ENCODE results near the gene HDHD5. TPM values are rescaled to one million over a fixed set of nuclear protein-coding genes. Genes with fewer than 3 reads are reported as not detected.

The HDHD5 gene
- total and polyA plus RNA-seq, 2 of the 13 experiments (the other 11 are each of a cell fraction or from before 2014, with no cell fraction given), result not detected

DNA sequence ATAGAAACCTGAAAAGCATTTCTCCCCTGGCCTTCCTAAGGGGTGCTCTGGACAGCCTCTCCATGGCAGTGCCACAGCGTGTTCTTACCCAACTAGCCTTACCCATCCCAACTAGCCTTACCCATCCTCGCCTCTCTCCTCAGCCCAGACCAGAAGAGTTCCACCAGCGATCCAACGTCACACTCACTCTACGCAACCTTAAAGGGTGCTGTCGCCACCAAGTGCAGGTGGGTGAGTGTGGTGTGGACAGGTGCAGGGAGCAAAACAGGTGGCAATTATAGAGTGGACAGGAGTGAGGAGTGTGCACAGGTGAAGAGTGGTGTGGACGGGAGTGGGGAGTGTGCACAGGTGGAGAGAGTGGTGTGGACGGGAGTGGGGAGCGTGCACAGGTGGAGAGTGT, 55.7 kb downstream of the HDHD5 start:
- Histone ChIP-seq H3K4me1 (ENCODE audit: insufficient read depth, low read length) (no peaks in the 10 kb centered on the region), H3K9me3 (ENCODE audit: low read length) (no peaks in the 10 kb centered on the region), H3K4me3 (replicated peaks in 1 of 3; ENCODE audit: insufficient read depth in 1 of 3, low read depth in 2 of 3, low read length in 3 of 3) (no peak overlapping the region), H3K27me3 (ENCODE audit: control insufficient read depth in 1 of 2, insufficient read depth in 2 of 2, low read length in 2 of 2) (no peaks in the 10 kb centered on the region), H4K20me1 (ENCODE audit: insufficient read depth, low read length) (no peaks in the 10 kb centered on the region), H3K79me2 (ENCODE audit: insufficient read depth, low read length) (no peaks in the 10 kb centered on the region), H3K4me2 (ENCODE audit: low read depth, low read length) (no peak overlapping the region), H3K36me3 (replicated peaks in 1 of 2; ENCODE audit: control insufficient read depth in 1 of 2, insufficient read depth in 2 of 2, low read length in 2 of 2) (peaks cover 3 to 26% of the 10 kb centered on the region in 2 experiments; a peak in 3 of 5 replicates), H3K9ac (ENCODE audit: insufficient read depth, low read depth, low read length) (no peak overlapping the region), H2AFZ (ENCODE audit: low read length) (no peak overlapping the region), H3K27ac (ENCODE audit: extremely low read length, insufficient read depth, low read length) (no peak overlapping the region)
- no peak for ATAC-seq
- intact Hi-C loops (cut with micrococcal nuclease; ENCODE audit: unreplicated experiment) (no loop called here), in situ Hi-C loops (cut with HindIII; ENCODE audit: extremely low pct_ligation_motif_present, low pct_unique_long_range_greater_than_20kb) (no loop called here)
- 98% methylated on average over 9 of the region's 9 CpGs for WGBS (ENCODE audit: low lambda C conversion rate)
- POLR2A ChIA-PET, result no interaction called here
- CTCF ChIA-PET (ENCODE audit: low intra/inter-chr PET ratio, low total read pairs), result no interaction called here
- FAIRE-seq, result no peak
- no TSS peak for BruUV-seq (replicated peaks)
- TF ChIP-seq SRY (CRISPR knock-in tag; IDR thresholded peaks at IDR 0.05) (no peak), ATF3 (CRISPR knock-in tag; IDR thresholded peaks at IDR 0.05) (no peak), PCBP2 (optimal IDR thresholded peaks at IDR 0.05; ENCODE audit: low read depth, low read length, poor library complexity, severe bottlenecking) (no peak), ZNF746 (CRISPR knock-in tag; IDR thresholded peaks at IDR 0.05) (no peak), SP1 (IDR thresholded peaks at IDR 0.05) (no peak), SP1 (CRISPR knock-in tag; IDR thresholded peaks at IDR 0.05) (no peak), ZKSCAN8 (CRISPR knock-in tag; IDR thresholded peaks at IDR 0.05; ENCODE audit: borderline replicate concordance) (no peak), SP140L (CRISPR knock-in tag; IDR thresholded peaks at IDR 0.05; ENCODE audit: borderline replicate concordance) (no peak), ZNF124 (CRISPR knock-in tag; IDR thresholded peaks at IDR 0.05) (no peak), ESRRA (CRISPR knock-in tag; IDR thresholded peaks at IDR 0.05; ENCODE audit: low read depth) (no peak), TFDP2 (CRISPR knock-in tag; IDR thresholded peaks at IDR 0.05) (no peak), GPN1 (CRISPR knock-in tag; IDR thresholded peaks at IDR 0.05; ENCODE audit: borderline replicate concordance) (no peak), DNMT1 (CRISPR knock-in tag; IDR thresholded peaks at IDR 0.05) (no peak)
- TF ChIP-seq, protein P1, sequence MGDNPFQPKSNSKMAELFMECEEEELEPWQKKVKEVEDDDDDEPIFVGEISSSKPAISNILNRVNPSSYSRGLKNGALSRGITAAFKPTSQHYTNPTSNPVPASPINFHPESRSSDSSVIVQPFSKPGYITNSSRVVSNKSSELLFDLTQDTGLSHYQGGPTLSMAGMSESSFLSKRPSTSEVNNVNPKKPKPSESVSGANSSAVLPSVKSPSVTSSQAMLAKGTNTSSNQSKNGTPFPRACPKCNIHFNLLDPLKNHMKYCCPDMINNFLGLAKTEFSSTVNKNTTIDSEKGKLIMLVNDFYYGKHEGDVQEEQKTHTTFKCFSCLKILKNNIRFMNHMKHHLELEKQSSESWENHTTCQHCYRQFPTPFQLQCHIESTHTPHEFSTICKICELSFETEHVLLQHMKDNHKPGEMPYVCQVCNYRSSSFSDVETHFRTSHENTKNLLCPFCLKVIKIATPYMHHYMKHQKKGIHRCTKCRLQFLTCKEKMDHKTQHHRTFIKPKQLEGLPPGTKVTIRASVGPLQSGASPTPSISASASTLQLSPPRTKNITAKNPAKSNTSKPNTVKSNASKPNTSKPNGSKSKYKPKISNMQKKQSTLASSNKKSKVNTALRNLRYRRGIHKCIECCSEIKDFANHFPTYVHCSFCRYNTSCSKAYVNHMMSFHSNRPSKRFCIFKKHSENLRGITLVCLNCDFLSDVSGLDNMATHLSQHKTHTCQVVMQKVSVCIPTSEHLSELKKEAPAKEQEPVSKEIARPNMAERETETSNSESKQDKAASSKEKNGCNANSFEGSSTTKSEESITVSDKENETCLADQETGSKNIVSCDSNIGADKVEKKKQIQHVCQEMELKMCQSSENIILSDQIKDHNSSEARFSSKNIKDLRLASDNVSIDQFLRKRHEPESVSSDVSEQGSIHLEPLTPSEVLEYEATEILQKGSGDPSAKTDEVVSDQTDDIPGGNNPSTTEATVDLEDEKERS (CRISPR knock-in tag; IDR thresholded peaks at IDR 0.05), result no peak
- TF ChIP-seq, protein P2, sequence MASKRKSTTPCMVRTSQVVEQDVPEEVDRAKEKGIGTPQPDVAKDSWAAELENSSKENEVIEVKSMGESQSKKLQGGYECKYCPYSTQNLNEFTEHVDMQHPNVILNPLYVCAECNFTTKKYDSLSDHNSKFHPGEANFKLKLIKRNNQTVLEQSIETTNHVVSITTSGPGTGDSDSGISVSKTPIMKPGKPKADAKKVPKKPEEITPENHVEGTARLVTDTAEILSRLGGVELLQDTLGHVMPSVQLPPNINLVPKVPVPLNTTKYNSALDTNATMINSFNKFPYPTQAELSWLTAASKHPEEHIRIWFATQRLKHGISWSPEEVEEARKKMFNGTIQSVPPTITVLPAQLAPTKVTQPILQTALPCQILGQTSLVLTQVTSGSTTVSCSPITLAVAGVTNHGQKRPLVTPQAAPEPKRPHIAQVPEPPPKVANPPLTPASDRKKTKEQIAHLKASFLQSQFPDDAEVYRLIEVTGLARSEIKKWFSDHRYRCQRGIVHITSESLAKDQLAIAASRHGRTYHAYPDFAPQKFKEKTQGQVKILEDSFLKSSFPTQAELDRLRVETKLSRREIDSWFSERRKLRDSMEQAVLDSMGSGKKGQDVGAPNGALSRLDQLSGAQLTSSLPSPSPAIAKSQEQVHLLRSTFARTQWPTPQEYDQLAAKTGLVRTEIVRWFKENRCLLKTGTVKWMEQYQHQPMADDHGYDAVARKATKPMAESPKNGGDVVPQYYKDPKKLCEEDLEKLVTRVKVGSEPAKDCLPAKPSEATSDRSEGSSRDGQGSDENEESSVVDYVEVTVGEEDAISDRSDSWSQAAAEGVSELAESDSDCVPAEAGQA (IDR thresholded peaks at IDR 0.05; ENCODE audit: low read depth), result no peak
- TF ChIP-seq, protein P2 (CRISPR knock-in tag; IDR thresholded peaks at IDR 0.05; ENCODE audit: borderline replicate concordance), result no peak
- no peak for DNase-seq (ENCODE audit: low spot score)

All from HepG2 (cell line).